Mesothelial cell of epicardium (in vitro differentiated cells): ENCODE measurements around the gene ASTN2. TPM values are rescaled to one million over a fixed set of nuclear protein-coding genes. Genes with fewer than 3 reads are reported as not detected.

Source experiments
- DNase-seq, 2 experiments: peaks; one replicate each; pipeline ENCODE4 v3.0.0; 2021; ENCODE audit warnings: low spot score in 2 of 2; ENCODE audit not compliant: unreplicated experiment in 2 of 2
- H3K27ac Mint-ChIP-seq: 2 replicates; pipeline ENCODE4 v1.8.0; 2021; ENCODE audit warnings: mixed read lengths
- H3K27me3 Mint-ChIP-seq: 2 replicates; pipeline ENCODE4 v1.8.0; 2021; ENCODE audit warnings: low read depth, mixed read lengths
- H3K36me3 Mint-ChIP-seq: 2 replicates; pipeline ENCODE4 v1.8.0; 2021; ENCODE audit warnings: mixed read lengths
- H3K4me1 Mint-ChIP-seq: 2 replicates; pipeline ENCODE4 v1.8.0; 2021; ENCODE audit warnings: mixed read lengths
- H3K4me3 Mint-ChIP-seq: 2 replicates; pipeline ENCODE4 v1.8.0; 2021; ENCODE audit warnings: mild to moderate bottlenecking, moderate library complexity, mixed read lengths
- H3K9me3 Mint-ChIP-seq: 2 replicates; pipeline ENCODE4 v1.8.0; 2021; ENCODE audit warnings: mixed read lengths
- CTCF ChIP-seq: fragments of 200-600 bp; sonication (generic); IDR thresholded peaks from one replicate; pipeline ENCODE4 v1.5.0; 2021; ENCODE audit warnings: antibody characterized with exemption; ENCODE audit not compliant: unreplicated experiment
- total RNA-seq: library from RNA; stranded (reverse); gene quantifications from 3 replicates; pipeline ENCODE4 v1.2.1, GENCODE V29; 2021

The ASTN2 gene
- total RNA-seq, 1 donor from 2014 or later: 12.2 TPM

- H3K9me3 Mint-ChIP-seq: no peaks in the 10 kb centered on the region
- peaks cover 12% of the 10 kb centered on the region for H3K4me1 Mint-ChIP-seq
- TF ChIP-seq CTCF: no peak
- no peak overlapping the region for H3K27ac Mint-ChIP-seq
- no peak overlapping the region for H3K4me3 Mint-ChIP-seq
- H3K27me3 Mint-ChIP-seq: no peaks in the 10 kb centered on the region
- no peak for DNase-seq
- H3K36me3 Mint-ChIP-seq: no peaks in the 10 kb centered on the region
These were observed 966.4 kb downstream of the ASTN2 start for GRCh38 chr9:116448431-116448830.

GRCh38 chr9:116447934-116448333 is 966.9 kb downstream of the ASTN2 start:
- Mint-ChIP-seq H3K36me3 (no peaks in the 10 kb centered on the region), H3K4me3 (no peak overlapping the region), H3K9me3 (no peaks in the 10 kb centered on the region), H3K27ac (no peak overlapping the region), H3K27me3 (no peaks in the 10 kb centered on the region), H3K4me1 (peaks cover 12% of the 10 kb centered on the region)
- DNase-seq: no peak
- TF ChIP-seq CTCF: no peak

- DNase-seq: no peak
- TF ChIP-seq CTCF: no peak
- H3K27me3 Mint-ChIP-seq: no peaks in the 10 kb centered on the region
- H3K36me3 Mint-ChIP-seq: peaks cover 8% of the 10 kb centered on the region
- H3K9me3 Mint-ChIP-seq: no peaks in the 10 kb centered on the region
- peaks cover under 1% of the 10 kb centered on the region for H3K4me1 Mint-ChIP-seq
- H3K4me3 Mint-ChIP-seq: no peak overlapping the region
- H3K27ac Mint-ChIP-seq: no peak overlapping the region
These were observed 972.3 kb downstream of the ASTN2 start for GRCh38 chr9:116442528-116442927.

GRCh38 chr9:116437411-116438370 is 977.2 kb downstream of the ASTN2 start:
- H3K27me3 Mint-ChIP-seq: no peaks in the 10 kb centered on the region
- H3K4me1 Mint-ChIP-seq: peaks cover 2% of the 10 kb centered on the region
- H3K4me3 Mint-ChIP-seq: no peak overlapping the region
- no peak for TF ChIP-seq CTCF
- H3K9me3 Mint-ChIP-seq: peaks cover 4% of the 10 kb centered on the region
- DNase-seq: no peak
- no peak overlapping the region for H3K27ac Mint-ChIP-seq
- H3K36me3 Mint-ChIP-seq: peaks cover 12% of the 10 kb centered on the region

GRCh38 chr9:116436121-116436520 is 978.7 kb downstream of the ASTN2 start:
- H3K36me3 Mint-ChIP-seq: peaks cover 12% of the 10 kb centered on the region
- peaks cover 4% of the 10 kb centered on the region for H3K9me3 Mint-ChIP-seq
- no peak overlapping the region for H3K4me3 Mint-ChIP-seq
- DNase-seq: no peak
- H3K27ac Mint-ChIP-seq: no peak overlapping the region
- H3K4me1 Mint-ChIP-seq: peaks cover 2% of the 10 kb centered on the region
- no peaks in the 10 kb centered on the region for H3K27me3 Mint-ChIP-seq
- no peak for TF ChIP-seq CTCF
